ENCODE results near the gene PARP11.

PARP11 gene

GRCh38 chr12:3884671-3885070, 11.5 kb upstream of the PARP11 start:
- TF ChIP-seq CTCF (IDR thresholded peaks at IDR 0.05; ENCODE audit: insufficient read depth, missing control alignments), result no peak
- FAIRE-seq (no peak), DNase-seq (ENCODE audit: insufficient read length, low spot score) (no peak)

GRCh38 chr12:3882896-3883564, 9.8 kb upstream of the PARP11 start:
- DNase-seq (ENCODE audit: insufficient read length, low spot score), result no peak

GRCh38 chr12:3882406-3882805, 9.2 kb upstream of the PARP11 start:
- FAIRE-seq (no peak), DNase-seq (ENCODE audit: insufficient read length, low spot score) (no peak)
- TF ChIP-seq CTCF (IDR thresholded peaks at IDR 0.05; ENCODE audit: insufficient read depth, missing control alignments), result no peak

More at GRCh38 chr12:3882896-3883564, 9.8 kb upstream of the PARP11 start:
- FAIRE-seq, result no peak
- no peak for TF ChIP-seq CTCF (IDR thresholded peaks at IDR 0.05; ENCODE audit: insufficient read depth, missing control alignments)

- TF ChIP-seq CTCF (IDR thresholded peaks at IDR 0.05; ENCODE audit: insufficient read depth, missing control alignments), result no peak
- no peak for FAIRE-seq
- no peak for DNase-seq (ENCODE audit: insufficient read length, low spot score)
These were observed 8.2 kb upstream of the PARP11 start for GRCh38 chr12:3881281-3881950.

GRCh38 chr12:3879846-3880245, 6.6 kb upstream of the PARP11 start:
- no peak for DNase-seq (ENCODE audit: insufficient read length, low spot score)
- FAIRE-seq, result no peak
- no peak for TF ChIP-seq CTCF (IDR thresholded peaks at IDR 0.05; ENCODE audit: insufficient read depth, missing control alignments)

- FAIRE-seq, result no peak
- no peak for DNase-seq (ENCODE audit: insufficient read length, low spot score)
- no peak for TF ChIP-seq CTCF (IDR thresholded peaks at IDR 0.05; ENCODE audit: insufficient read depth, missing control alignments)
These were observed 1.8 kb downstream of the PARP11 start for GRCh38 chr12:3871356-3871755.

- TF ChIP-seq CTCF (IDR thresholded peaks at IDR 0.05; ENCODE audit: insufficient read depth, missing control alignments), result no peak
- FAIRE-seq (no peak), DNase-seq (ENCODE audit: insufficient read length, low spot score) (no peak)
These were observed 3.3 kb downstream of the PARP11 start for GRCh38 chr12:3869865-3870264.

All from D721Med (cell line).